Adrenal gland (tissue), 12 donors: ENCODE data around the gene BZW1. TPM values are rescaled to one million over a fixed set of nuclear protein-coding genes. Genes with fewer than 3 reads are reported as not detected.

Experiments
- DNase-seq, 7 donors: peaks; one replicate each; pipeline ENCODE4 v3.0.0-alpha.2; 2019 to 2020
- H3K27ac ChIP-seq, 5 donors: fragments of 200-600 bp; sonication (generic) in 4 of 5; 1 replicate in 3 of 5; 2 replicates in 2 of 5; pipeline versions ENCODE4 v1.5.1 to v1.8.0; 2016 to 2020; ENCODE audit warnings: mild to moderate bottlenecking in 1 of 5
- H3K27me3 ChIP-seq: fragments of 200-600 bp; 2 replicates; pipeline ENCODE4 v1.8.0; 2021
- H3K36me3 ChIP-seq, 2 donors: fragments of 200-600 bp; replicated peaks in 1 of 2; 1 replicate in 1 of 2; 2 replicates in 1 of 2; pipeline versions ENCODE4 v1.5.1 to v1.8.0; 2018 to 2022
- H3K4me1 ChIP-seq, 2 donors: fragments of 200-600 bp; replicated peaks in 1 of 2; 1 replicate in 1 of 2; 2 replicates in 1 of 2; pipeline versions ENCODE4 v1.5.1 to v1.8.0; 2018 to 2021
- H3K4me3 ChIP-seq, 4 donors: fragments of 200-600 bp; sonication (generic) in 3 of 4; one replicate each; pipeline ENCODE4 v1.5.1; 2016 to 2018
- H3K9me3 ChIP-seq, 3 donors: fragments of 200-600 bp; sonication (generic) in 1 of 3; replicated peaks in 1 of 3; 1 replicate in 2 of 3; 2 replicates in 1 of 3; pipeline versions ENCODE4 v1.5.1 to v1.8.0; 2016 to 2021
- CTCF ChIP-seq, 6 experiments: fragments of 450-650 bp in 4 of 6; fragments of 200-600 bp in 2 of 6; sonication (generic) in 1 of 6; IDR thresholded peaks; 1 replicate in 5 of 6; 2 replicates in 1 of 6; pipeline versions ENCODE4 v1.5.1 to v1.8.0; 2016 to 2021; ENCODE audit warnings: antibody characterized with exemption in 6 of 6, mild to moderate bottlenecking in 2 of 6, moderate library complexity in 1 of 6
- POLR2A ChIP-seq, 2 donors: fragments of 450-650 bp; IDR thresholded peaks; one replicate each; pipeline ENCODE4 v1.6.1; 2017; ENCODE audit warnings: antibody characterized with exemption in 2 of 2, mild to moderate bottlenecking in 2 of 2, moderate library complexity in 1 of 2
- WGBS, 4 donors: extraction: QIAGEN DNeasy Blood & Tissue Kit in 2 of 4; methylation state at CpG; one replicate each; pipeline versions ENCODE4 v1.1.5 to v1.1.7; 2013 to 2017; 5-methylcytosine and 5-hydroxymethylcytosine counted together
- intact Hi-C, 2 donors: fragments of 100-400 bp; cut with DNase I; formaldehyde crosslinking; loops; one replicate each; pipeline versions ENCODE4 v1.14.1 to v1.15.0; 2022 to 2023
- polyA plus RNA-seq, 3 donors: library from polyadenylated mRNA; stranded (reverse); fragments of 200-250 nt in 2 of 3; fragments of 350-450 nt in 1 of 3; fragmentation: Illumina TruSeq in 1 of 3; extraction: RNeasy Lipid Tissue Mini Kit (QIAGEN cat#74804) in 1 of 3; gene quantifications; one replicate each; pipeline ENCODE4 v1.2.3, GENCODE V29; 2013 to 2014
- total RNA-seq, 9 donors: library from RNA; depleted of rRNA in 4 of 9; stranded (reverse); fragments of >200 nt in 4 of 9; fragments of 120-200 nt in 1 of 9; fragmentation: NEBNext Ultra II Directional in 1 of 9; extraction: Animal tissue kit (Norgen Biotek cat#: 25700) in 1 of 9; gene quantifications; one replicate each; pipeline versions ENCODE4 v1.1.0 to v1.2.4, GENCODE V29; 2013 to 2023
- donor health status: healthy with polysubstance abuse.
- donor health status: Bipolar disorder and iron deficiency.
- donor health status: DM: yes; HTN: yes; CAD: no.
- donor health status: DM: no; HTN: no; CAD: no.
- donor health status: DM: no; HTN: no; CAD: no.
- donor health status: DM: yes; HTN: yes; CAD: no.

BZW1 gene
- total and polyA plus RNA-seq, 12 donors, result 28.4 to 631 (median 193) TPM

- peaks cover 21 to 30% of the 10 kb centered on the region in 2 donors for H3K4me1 ChIP-seq
- peak overlapping the region in 4 of 5 donors; percentile 40 to 69 (median 52) for H3K27ac ChIP-seq
- TF ChIP-seq POLR2A (IDR thresholded peaks at IDR 0.05), result peak in 1 of 2 donors; percentile 10
- no peak for TF ChIP-seq CTCF (IDR thresholded peaks at IDR 0.05)
- no peaks in the 10 kb centered on the region for H3K36me3 ChIP-seq
- H3K27me3 ChIP-seq, result no peaks in the 10 kb centered on the region
- intact Hi-C loops, result no loop called here
- 42 to 54% (median 51%) methylated on average over 8 of the region's 8 CpGs for WGBS, 4 donors
- no peaks in the 10 kb centered on the region for H3K9me3 ChIP-seq
- H3K4me3 ChIP-seq, result no peak overlapping the region
- peak; percentile 40 to 84 (median 68) for DNase-seq
Observed at GRCh38 chr2:200795028-200795440, 16.7 kb upstream of the BZW1 start.

- TF ChIP-seq CTCF (IDR thresholded peaks at IDR 0.05) (no peak), POLR2A (IDR thresholded peaks at IDR 0.05) (no peak)
- Histone ChIP-seq H3K4me1 (peaks cover 21 to 30% of the 10 kb centered on the region in 2 donors), H3K9me3 (no peaks in the 10 kb centered on the region), H3K27ac (peak overlapping the region in 3 of 5 donors; percentile 38 to 58 (median 57)), H3K27me3 (no peaks in the 10 kb centered on the region), H3K4me3 (no peak overlapping the region), H3K36me3 (no peaks in the 10 kb centered on the region)
- 64 to 100% (median 76%) methylated on average over 1 of the region's 1 CpG for WGBS, 4 donors
- intact Hi-C loops, result no loop called here
- no peak for DNase-seq
Observed at GRCh38 chr2:200796561-200796960, 15.1 kb upstream of the BZW1 start.

- TF ChIP-seq CTCF (IDR thresholded peaks at IDR 0.05), result no peak
- TF ChIP-seq POLR2A (IDR thresholded peaks at IDR 0.05), result no peak
- intact Hi-C loops, result no loop called here
- H3K9me3 ChIP-seq, result no peaks in the 10 kb centered on the region
- DNase-seq, result peak in 3 of 7 donors; percentile 23 to 48 (median 30)
- H3K27ac ChIP-seq, result peak overlapping the region in 3 of 5 donors; percentile 38 to 58 (median 57)
- 54 to 72% (median 63%) methylated on average over 7 of the region's 7 CpGs for WGBS, 4 donors
- H3K36me3 ChIP-seq, result no peaks in the 10 kb centered on the region
- H3K4me3 ChIP-seq, result no peak overlapping the region
- peaks cover 21 to 30% of the 10 kb centered on the region in 2 donors for H3K4me1 ChIP-seq
- H3K27me3 ChIP-seq, result no peaks in the 10 kb centered on the region
Observed at GRCh38 chr2:200797242-200797770, 14.4 kb upstream of the BZW1 start.

GRCh38 chr2:200798514-200798913 is 13.2 kb upstream of the BZW1 start:
- intact Hi-C loops, result no loop called here
- TF ChIP-seq POLR2A (IDR thresholded peaks at IDR 0.05), result no peak
- TF ChIP-seq CTCF (IDR thresholded peaks at IDR 0.05), result no peak

More at GRCh38 chr2:200798514-200798913, 13.2 kb upstream of the BZW1 start:
- Histone ChIP-seq H3K9me3 (no peaks in the 10 kb centered on the region), H3K4me1 (peaks cover 21 to 30% of the 10 kb centered on the region in 2 donors), H3K27ac (no peak overlapping the region), H3K4me3 (no peak overlapping the region), H3K27me3 (no peaks in the 10 kb centered on the region), H3K36me3 (no peaks in the 10 kb centered on the region)
- no peak for DNase-seq
- 84 to 96% (median 89%) methylated on average over 1 of the region's 1 CpG for WGBS, 4 donors
